ENCODE measurements around the gene SLC4A2.

Gene SLC4A2

DNA sequence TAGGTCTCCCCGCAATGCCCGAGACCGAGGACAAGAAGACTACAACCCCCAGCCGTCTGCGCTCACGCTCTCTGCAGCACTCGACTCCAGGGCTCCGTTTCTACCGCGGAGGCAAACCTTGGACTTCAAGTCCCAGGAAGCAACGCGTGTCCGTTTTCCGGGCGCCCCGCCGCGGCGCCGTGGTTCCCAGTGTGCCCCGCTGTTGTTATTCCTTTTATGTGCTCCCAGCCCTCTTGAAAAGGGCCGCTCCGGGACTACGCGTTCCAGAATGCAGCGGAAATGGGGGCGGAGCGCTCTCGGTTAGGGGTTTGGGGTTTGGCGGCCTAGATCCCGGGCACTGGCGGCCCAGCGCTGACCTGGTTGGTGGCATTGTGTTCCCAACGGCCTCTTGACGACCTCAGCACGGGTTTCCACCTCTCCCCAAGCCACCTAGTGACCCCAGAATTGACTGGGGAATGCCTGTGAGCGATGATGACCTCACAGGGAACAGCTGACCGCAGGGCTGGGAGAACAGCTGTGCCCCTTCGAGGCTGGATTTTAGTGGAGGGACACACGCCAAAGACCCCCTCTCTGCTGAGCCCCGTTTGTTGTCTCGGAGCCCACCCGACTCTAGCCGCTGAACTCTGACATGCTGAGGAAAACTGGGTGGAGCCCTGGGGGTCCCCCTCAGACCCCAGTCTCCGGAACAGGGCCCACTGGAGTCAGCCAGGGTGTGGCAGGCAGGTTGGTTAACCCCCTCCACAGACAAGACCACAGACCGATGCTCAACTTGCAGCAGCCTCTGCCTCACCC is 1.2 kb upstream of the SLC4A2 start:
- TF ChIP-seq, protein P1, sequence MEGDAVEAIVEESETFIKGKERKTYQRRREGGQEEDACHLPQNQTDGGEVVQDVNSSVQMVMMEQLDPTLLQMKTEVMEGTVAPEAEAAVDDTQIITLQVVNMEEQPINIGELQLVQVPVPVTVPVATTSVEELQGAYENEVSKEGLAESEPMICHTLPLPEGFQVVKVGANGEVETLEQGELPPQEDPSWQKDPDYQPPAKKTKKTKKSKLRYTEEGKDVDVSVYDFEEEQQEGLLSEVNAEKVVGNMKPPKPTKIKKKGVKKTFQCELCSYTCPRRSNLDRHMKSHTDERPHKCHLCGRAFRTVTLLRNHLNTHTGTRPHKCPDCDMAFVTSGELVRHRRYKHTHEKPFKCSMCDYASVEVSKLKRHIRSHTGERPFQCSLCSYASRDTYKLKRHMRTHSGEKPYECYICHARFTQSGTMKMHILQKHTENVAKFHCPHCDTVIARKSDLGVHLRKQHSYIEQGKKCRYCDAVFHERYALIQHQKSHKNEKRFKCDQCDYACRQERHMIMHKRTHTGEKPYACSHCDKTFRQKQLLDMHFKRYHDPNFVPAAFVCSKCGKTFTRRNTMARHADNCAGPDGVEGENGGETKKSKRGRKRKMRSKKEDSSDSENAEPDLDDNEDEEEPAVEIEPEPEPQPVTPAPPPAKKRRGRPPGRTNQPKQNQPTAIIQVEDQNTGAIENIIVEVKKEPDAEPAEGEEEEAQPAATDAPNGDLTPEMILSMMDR (IDR thresholded peaks at IDR 0.05; ENCODE audit: borderline replicate concordance, insufficient read depth, low read depth, low read length): no peak

DNA sequence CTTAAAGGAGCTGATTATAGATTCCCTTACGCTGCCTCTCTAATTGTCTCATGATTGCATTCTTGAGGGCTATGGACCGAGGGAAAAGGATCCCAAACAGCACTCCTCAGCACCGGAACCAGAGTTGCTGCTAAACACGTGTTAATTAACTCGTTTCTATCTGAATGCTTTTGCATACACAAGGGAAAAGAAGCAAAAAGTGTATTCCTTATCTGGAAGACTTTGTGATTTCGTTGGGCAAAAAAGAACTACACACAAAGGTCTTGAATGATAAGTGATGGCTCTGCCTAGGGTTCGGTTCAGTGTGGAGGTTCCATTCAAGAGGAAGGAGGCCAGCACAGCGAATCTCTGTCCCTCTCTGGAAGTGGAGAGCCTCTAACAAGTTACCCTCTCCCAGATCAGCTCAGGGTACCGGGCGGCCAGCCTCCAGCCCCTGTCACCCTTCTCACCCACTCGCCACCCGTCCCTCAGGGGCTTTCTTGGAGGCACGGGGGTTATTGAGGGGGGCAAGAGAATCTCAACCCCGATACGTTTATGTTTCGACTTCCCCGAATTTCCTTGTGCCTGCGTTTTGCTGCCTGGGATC is 515 bp upstream of the SLC4A2 start:
- TF ChIP-seq, protein P1 (IDR thresholded peaks at IDR 0.05; ENCODE audit: borderline replicate concordance, insufficient read depth, low read depth, low read length): no peak
- H3K4me3 ChIP-seq (ENCODE audit: low read depth, low read length): peak overlapping the region; percentile 88

More for the DNA sequence above, 1.2 kb upstream of the SLC4A2 start:
- peak overlapping the region; percentile 88 for H3K4me3 ChIP-seq (ENCODE audit: low read depth, low read length)

DNA sequence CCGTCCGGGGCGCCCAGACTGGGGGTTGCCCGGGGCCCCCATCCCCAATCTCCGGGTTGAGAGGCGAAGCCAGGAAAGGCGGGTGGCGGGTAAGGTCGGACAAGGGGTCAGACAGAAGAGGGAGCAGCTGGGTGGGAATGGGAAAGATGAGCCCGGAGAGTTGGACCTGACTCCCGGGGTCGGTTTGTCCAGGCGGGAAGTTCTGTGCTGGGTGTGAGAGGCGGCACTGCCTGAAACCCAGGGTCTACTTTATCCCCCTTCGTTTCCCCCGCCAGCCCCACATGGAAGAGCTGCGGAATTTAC is 675 bp downstream of the SLC4A2 start:
- peak overlapping the region; percentile 88 for H3K4me3 ChIP-seq (ENCODE audit: low read depth, low read length)

DNA sequence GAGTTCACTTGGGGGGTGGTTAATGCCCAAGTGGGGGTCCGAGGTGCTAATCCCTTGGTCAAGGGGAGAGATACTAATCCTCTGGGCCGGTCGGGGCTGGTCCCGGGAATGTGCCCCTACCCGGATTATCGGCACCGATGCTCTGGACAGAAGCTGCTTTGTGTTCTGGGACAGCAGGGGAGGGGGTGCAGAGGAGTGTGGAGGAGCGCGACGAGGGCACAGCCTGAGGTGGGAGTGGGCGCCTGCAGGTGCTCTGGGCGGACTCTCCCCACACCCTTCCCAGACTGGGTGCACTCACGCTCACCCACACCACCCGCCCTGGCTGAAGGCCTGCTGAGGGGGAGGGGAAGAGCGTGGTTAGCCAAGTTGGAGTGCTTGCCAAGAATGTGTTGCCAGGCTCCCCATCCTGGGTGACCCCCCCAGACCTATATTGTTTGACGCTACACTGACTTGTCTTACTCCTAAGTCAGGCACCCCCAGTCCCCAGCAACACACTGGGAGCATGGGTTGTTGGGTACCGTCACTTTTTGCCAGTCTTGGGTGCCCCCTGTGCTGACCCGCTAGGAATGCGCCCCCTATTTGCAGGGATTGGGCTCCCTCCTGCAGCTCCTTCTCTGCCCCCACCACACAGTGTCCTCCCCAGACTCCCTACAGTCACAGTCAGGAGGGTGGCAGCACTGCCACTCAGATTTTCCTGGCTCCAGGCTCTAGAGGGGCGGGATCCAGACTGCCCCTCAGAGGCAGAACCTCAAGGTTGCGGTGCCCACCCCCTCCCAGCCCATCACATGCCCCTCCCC is 1.2 kb downstream of the SLC4A2 start:
- TF ChIP-seq, protein P1 (IDR thresholded peaks at IDR 0.05; ENCODE audit: borderline replicate concordance, insufficient read depth, low read depth, low read length): 0 out of 2 replicates have a peak, but pooled peaks have one; percentile 10
- peak overlapping the region; percentile 88 for H3K4me3 ChIP-seq (ENCODE audit: low read depth, low read length)

More for the DNA sequence above, 675 bp downstream of the SLC4A2 start:
- TF ChIP-seq, protein P1 (IDR thresholded peaks at IDR 0.05; ENCODE audit: borderline replicate concordance, insufficient read depth, low read depth, low read length): no peak

DNA sequence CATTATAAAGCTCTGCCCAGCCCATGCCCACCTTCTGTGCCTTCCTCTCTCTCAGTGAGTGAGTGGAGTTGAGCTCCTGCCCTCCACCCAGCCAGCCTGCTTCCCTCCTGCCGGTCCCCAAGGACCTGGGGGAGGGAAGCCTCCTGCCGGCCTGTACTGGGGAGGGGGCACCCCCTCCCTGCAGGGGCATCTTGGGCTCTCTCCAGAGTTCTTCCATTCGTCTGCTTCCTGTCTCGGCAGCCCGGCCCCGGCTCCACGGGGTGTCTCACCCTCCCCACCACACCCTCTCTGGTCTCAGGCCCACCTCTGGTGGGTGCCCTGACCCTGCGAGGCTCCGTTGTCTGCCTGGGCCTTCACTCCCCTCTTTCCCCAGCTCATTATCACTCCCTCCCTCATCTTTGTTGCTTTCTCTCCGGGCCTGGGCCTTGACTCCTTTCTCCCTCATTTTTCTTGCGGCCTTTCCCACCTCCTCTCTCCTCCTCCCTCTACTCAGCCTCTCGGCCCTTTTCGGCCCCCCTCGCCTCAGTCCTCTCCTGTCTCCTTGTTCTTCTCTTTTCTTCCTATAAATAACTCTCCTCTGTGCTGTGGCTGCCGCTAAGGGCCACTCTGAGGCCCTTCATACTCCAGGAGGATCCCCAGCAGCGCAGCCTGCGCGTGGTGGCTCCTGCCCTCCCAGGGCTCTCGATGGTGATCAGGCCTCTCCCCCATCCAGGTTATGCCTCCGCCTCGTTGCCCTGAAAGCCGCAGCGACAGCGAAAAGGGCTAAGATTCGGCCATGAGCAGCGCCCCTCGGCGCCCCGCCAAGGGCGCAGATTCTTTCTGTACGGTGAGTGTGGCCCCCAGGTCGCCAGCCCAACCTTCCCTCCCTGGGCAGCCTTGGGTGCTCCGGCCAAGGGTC is 2.1 kb downstream of the SLC4A2 start:
- TF ChIP-seq, protein P1 (IDR thresholded peaks at IDR 0.05; ENCODE audit: borderline replicate concordance, insufficient read depth, low read depth, low read length): no peak

DNA sequence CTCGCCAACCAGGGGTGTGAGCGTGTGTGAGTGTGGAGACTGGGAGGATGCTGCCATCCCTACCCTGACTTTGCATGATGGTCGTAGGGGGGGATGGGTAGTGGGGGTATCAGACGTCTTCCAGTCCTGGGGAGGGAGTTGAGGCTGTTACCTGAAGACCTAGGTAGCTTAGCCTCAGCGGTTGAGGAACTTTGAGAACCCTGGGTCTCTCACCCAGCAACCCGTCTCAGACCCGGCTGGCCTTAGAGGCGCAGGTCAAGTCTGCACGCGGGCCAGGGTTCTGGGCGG is 2.7 kb downstream of the SLC4A2 start:
- TF ChIP-seq, protein P1 (IDR thresholded peaks at IDR 0.05; ENCODE audit: borderline replicate concordance, insufficient read depth, low read depth, low read length): no peak
- no peak overlapping the region for H3K4me3 ChIP-seq (ENCODE audit: low read depth, low read length)

More for the DNA sequence above, 2.1 kb downstream of the SLC4A2 start:
- no peak overlapping the region for H3K4me3 ChIP-seq (ENCODE audit: low read depth, low read length)
